ENCODE data around the gene PER2. TPM values are rescaled to one million over a fixed set of nuclear protein-coding genes. Genes with fewer than 3 reads are reported as not detected.
A peak's percentile ranks its signal among the peaks of the same experiment; 100 is the strongest.

PER2 gene
- total RNA-seq, 1 donor = 10.8 TPM

GRCh38 chr2:238294046-238294392 lies 5.6 kb upstream of the PER2 start:
- no peak overlapping the region for H3K4me3 ChIP-seq (ENCODE audit: low read depth, low read length)
- DNase-seq (ENCODE audit: low read depth) = no peak
- TF ChIP-seq CTCF (IDR thresholded peaks at IDR 0.05; ENCODE audit: insufficient read depth, low read length) = no peak

- no peak for DNase-seq (ENCODE audit: low read depth)
- no peak overlapping the region for H3K4me3 ChIP-seq (ENCODE audit: low read depth, low read length)
- TF ChIP-seq CTCF (IDR thresholded peaks at IDR 0.05; ENCODE audit: insufficient read depth, low read length) = no peak
Measured at GRCh38 chr2:238291550-238292281, 3.3 kb upstream of the PER2 start.

- no peak overlapping the region for H3K4me3 ChIP-seq (ENCODE audit: low read depth, low read length)
- DNase-seq (ENCODE audit: low read depth) = no peak
- TF ChIP-seq CTCF (IDR thresholded peaks at IDR 0.05; ENCODE audit: insufficient read depth, low read length) = no peak
Measured at GRCh38 chr2:238290715-238291549, 2.5 kb upstream of the PER2 start.

- no peak overlapping the region for H3K4me3 ChIP-seq (ENCODE audit: low read depth, low read length)
- DNase-seq (ENCODE audit: low read depth) = peak; percentile 26
- TF ChIP-seq CTCF (IDR thresholded peaks at IDR 0.05; ENCODE audit: insufficient read depth, low read length) = no peak
Measured at GRCh38 chr2:238290091-238290509, 1.7 kb upstream of the PER2 start.

- DNase-seq (ENCODE audit: low read depth) = no peak
- H3K4me3 ChIP-seq (ENCODE audit: low read depth, low read length) = peak overlapping the region; percentile 69
- no peak for TF ChIP-seq CTCF (IDR thresholded peaks at IDR 0.05; ENCODE audit: insufficient read depth, low read length)
Measured at GRCh38 chr2:238289574-238289973, 1.2 kb upstream of the PER2 start.

GRCh38 chr2:238288650-238289573 lies 502 bp upstream of the PER2 start:
- TF ChIP-seq CTCF (IDR thresholded peaks at IDR 0.05; ENCODE audit: insufficient read depth, low read length) = peak; percentile 39
- H3K4me3 ChIP-seq (ENCODE audit: low read depth, low read length) = peak overlapping the region; percentile 86
- peak; percentile 97 for DNase-seq (ENCODE audit: low read depth)

Measured in fibroblast of the aortic adventitia (primary cell).